ENCODE data around the gene ZNF497. TPM values are rescaled to one million over a fixed set of nuclear protein-coding genes. Genes with fewer than 3 reads are reported as not detected.
"Not testable (repeated sequence)": the region's sequence is repeated elsewhere in the genome, so short reads cannot be mapped to it uniquely, and the experiment has no call there.

The ZNF497 gene
- total RNA-seq, 1 donor from 2014 or later: 2.2 TPM

- no peak overlapping the region for H3K27ac Mint-ChIP-seq
- peaks cover 10% of the 10 kb centered on the region for H3K36me3 Mint-ChIP-seq (ENCODE audit: low read depth)
- no peaks in the 10 kb centered on the region for H3K4me1 Mint-ChIP-seq (ENCODE audit: low read depth)
- no peak for DNase-seq (ENCODE audit: low spot score)
- H3K9me3 Mint-ChIP-seq: no peaks in the 10 kb centered on the region
- intact Hi-C loops (cut with micrococcal nuclease): no loop called here
- H3K27me3 Mint-ChIP-seq (ENCODE audit: low read depth): no peaks in the 10 kb centered on the region
- H3K4me3 Mint-ChIP-seq (ENCODE audit: low read depth): peak overlapping the region; percentile 13
Observed at GRCh38 chr19:58355215-58355796, 7.2 kb downstream of the ZNF497 start.

GRCh38 chr19:58354478-58355030, 8.0 kb downstream of the ZNF497 start:
- peaks cover 13% of the 10 kb centered on the region for H3K36me3 Mint-ChIP-seq (ENCODE audit: low read depth)
- DNase-seq (ENCODE audit: low spot score): no peak
- no peaks in the 10 kb centered on the region for H3K27me3 Mint-ChIP-seq (ENCODE audit: low read depth)
- H3K27ac Mint-ChIP-seq: no peak overlapping the region
- peaks cover 2% of the 10 kb centered on the region for H3K4me1 Mint-ChIP-seq (ENCODE audit: low read depth)
- H3K4me3 Mint-ChIP-seq (ENCODE audit: low read depth): no peak overlapping the region
- no peaks in the 10 kb centered on the region for H3K9me3 Mint-ChIP-seq
- intact Hi-C loops (cut with micrococcal nuclease): no loop called here

GRCh38 chr19:58353717-58354477, 8.7 kb downstream of the ZNF497 start:
- intact Hi-C loops (cut with micrococcal nuclease): no loop called here
- peaks cover 5% of the 10 kb centered on the region for H3K4me1 Mint-ChIP-seq (ENCODE audit: low read depth)

GRCh38 chr19:58352760-58353671, 9.5 kb downstream of the ZNF497 start, which contains the start of gene A1BG:
Gene A1BG, minus strand, starts transcription at chr19:58353492. Its CDS starts 55 bp downstream, at chr19:58353437.
- DNase-seq (ENCODE audit: low spot score): no peak
- Mint-ChIP-seq H3K27me3 (ENCODE audit: low read depth) (no peaks in the 10 kb centered on the region), H3K4me3 (ENCODE audit: low read depth) (no peak within 1 kb of the TSS), H3K36me3 (ENCODE audit: low read depth) (peaks cover 19% of the 10 kb centered on the region), H3K27ac (no peak within 1 kb of the TSS), H3K9me3 (no peaks in the 10 kb centered on the region), H3K4me1 (ENCODE audit: low read depth) (peaks cover 8% of the 10 kb centered on the region)
- intact Hi-C loops (cut with micrococcal nuclease): no loop called here

More at GRCh38 chr19:58353717-58354477, 8.7 kb downstream of the ZNF497 start:
- Mint-ChIP-seq H3K27ac (no peak overlapping the region), H3K27me3 (ENCODE audit: low read depth) (no peaks in the 10 kb centered on the region), H3K36me3 (ENCODE audit: low read depth) (peaks cover 15% of the 10 kb centered on the region), H3K4me3 (ENCODE audit: low read depth) (no peak overlapping the region), H3K9me3 (no peaks in the 10 kb centered on the region)
- DNase-seq (ENCODE audit: low spot score): no peak

GRCh38 chr19:58351990-58352755, 10.4 kb downstream of the ZNF497 start:
- H3K27me3 Mint-ChIP-seq (ENCODE audit: low read depth): no peaks in the 10 kb centered on the region
- H3K4me1 Mint-ChIP-seq (ENCODE audit: low read depth): peaks cover 8% of the 10 kb centered on the region
- H3K4me3 Mint-ChIP-seq (ENCODE audit: low read depth): no peak overlapping the region
- DNase-seq (ENCODE audit: low spot score): no peak
- intact Hi-C loops (cut with micrococcal nuclease): no loop called here
- H3K9me3 Mint-ChIP-seq: no peaks in the 10 kb centered on the region
- no peak overlapping the region for H3K27ac Mint-ChIP-seq
- H3K36me3 Mint-ChIP-seq (ENCODE audit: low read depth): peaks cover 19% of the 10 kb centered on the region

- no peak overlapping the region for H3K4me3 Mint-ChIP-seq (ENCODE audit: low read depth)
- H3K36me3 Mint-ChIP-seq (ENCODE audit: low read depth): peaks cover 19% of the 10 kb centered on the region
- no peak for DNase-seq (ENCODE audit: low spot score)
- H3K27ac Mint-ChIP-seq: no peak overlapping the region
- intact Hi-C loops (cut with micrococcal nuclease): no loop called here
- H3K9me3 Mint-ChIP-seq: no peaks in the 10 kb centered on the region
- peaks cover 11% of the 10 kb centered on the region for H3K4me1 Mint-ChIP-seq (ENCODE audit: low read depth)
- no peaks in the 10 kb centered on the region for H3K27me3 Mint-ChIP-seq (ENCODE audit: low read depth)
Observed at GRCh38 chr19:58351558-58351878, 11.0 kb downstream of the ZNF497 start.

GRCh38 chr19:58350871-58351557, 11.5 kb downstream of the ZNF497 start:
- intact Hi-C loops (cut with micrococcal nuclease): no loop called here
- DNase-seq (ENCODE audit: low spot score): no peak
- Mint-ChIP-seq H3K27me3 (ENCODE audit: low read depth) (no peaks in the 10 kb centered on the region), H3K27ac (no peak overlapping the region), H3K4me3 (ENCODE audit: low read depth) (peak overlapping the region; percentile 21), H3K4me1 (ENCODE audit: low read depth) (peaks cover 11% of the 10 kb centered on the region), H3K9me3 (no peaks in the 10 kb centered on the region), H3K36me3 (ENCODE audit: low read depth) (peaks cover 19% of the 10 kb centered on the region)

GRCh38 chr19:58350001-58350861, 12.3 kb downstream of the ZNF497 start:
- Mint-ChIP-seq H3K9me3 (no peaks in the 10 kb centered on the region), H3K27ac (no peak overlapping the region), H3K4me1 (ENCODE audit: low read depth) (peaks cover 15% of the 10 kb centered on the region), H3K4me3 (ENCODE audit: low read depth) (peak overlapping the region; percentile 21), H3K27me3 (ENCODE audit: low read depth) (no peaks in the 10 kb centered on the region), H3K36me3 (ENCODE audit: low read depth) (peaks cover 24% of the 10 kb centered on the region)
- no peak for DNase-seq (ENCODE audit: low spot score)
- intact Hi-C loops (cut with micrococcal nuclease): no loop called here

- intact Hi-C loops (cut with micrococcal nuclease): loop anchor here (5.0 kb wide), 1 partner anchor 42 kb away; the partner anchor contains the start of gene ERVK3-1
Observed at GRCh38 chr19:58349590-58349989, 13.0 kb downstream of the ZNF497 start.

GRCh38 chr19:58348080-58348479, 14.5 kb downstream of the ZNF497 start:
- Mint-ChIP-seq H3K36me3 (ENCODE audit: low read depth) (peaks cover 24% of the 10 kb centered on the region), H3K4me3 (ENCODE audit: low read depth) (peak overlapping the region; percentile 95), H3K4me1 (ENCODE audit: low read depth) (peaks cover 15% of the 10 kb centered on the region)
- DNase-seq (ENCODE audit: low spot score); H3K27ac Mint-ChIP-seq; H3K9me3 Mint-ChIP-seq; H3K27me3 Mint-ChIP-seq (ENCODE audit: low read depth): not testable (repeated sequence)
- intact Hi-C loops (cut with micrococcal nuclease): loop anchor here (5.0 kb wide), 1 partner anchor 41 kb away; the partner anchor contains the start of gene ERVK3-1

More at GRCh38 chr19:58349590-58349989, 13.0 kb downstream of the ZNF497 start:
- H3K4me3 Mint-ChIP-seq (ENCODE audit: low read depth): no peak overlapping the region
- DNase-seq (ENCODE audit: low spot score): no peak
- H3K36me3 Mint-ChIP-seq (ENCODE audit: low read depth): peaks cover 24% of the 10 kb centered on the region
- no peak overlapping the region for H3K27ac Mint-ChIP-seq
- peaks cover 15% of the 10 kb centered on the region for H3K4me1 Mint-ChIP-seq (ENCODE audit: low read depth)
- no peaks in the 10 kb centered on the region for H3K9me3 Mint-ChIP-seq
- H3K27me3 Mint-ChIP-seq (ENCODE audit: low read depth): no peaks in the 10 kb centered on the region

Data from activated T-helper 2 cell treated with anti-CD3 and anti-CD28 coated beads, Interferon-gamma antibody, Interleukin-2, Interleukin-4, amounts not matched to agents 10 μg/mL and 5 μg/mL and 100 μg/mL, durations not matched to agents 14 hours and 24 hours and 36 hours (primary cell).